Dedifferentiated amniotic fluid mesenchymal stem cell (primary cell): Measurements from ENCODE around the gene NBPF11.
"Not testable (repeated sequence)": the region's sequence is repeated elsewhere in the genome, so short reads cannot be mapped to it uniquely, and the experiment has no call there.

ENCODE experiments used
- DNase-seq: peaks from one replicate; pipeline ENCODE4 v3.0.0-alpha.2; 2016; ENCODE audit errors: extremely low spot score

NBPF11 gene

GRCh38 chr1:148151911-148152656 lies at the start of gene NBPF11:
TSS of gene NBPF11 (minus strand) at chr1:148152281. CDS start at chr1:148127003, 25,278 bp downstream.
- DNase-seq = peak; percentile 72

GRCh38 chr1:148197396-148197795 lies 45.3 kb upstream of the NBPF11 start:
- DNase-seq = not testable (repeated sequence)

- DNase-seq = not testable (repeated sequence)
Measured at GRCh38 chr1:148196949-148197348, 44.9 kb upstream of the NBPF11 start.

GRCh38 chr1:148195115-148195514 lies 43.0 kb upstream of the NBPF11 start:
- DNase-seq = not testable (repeated sequence)

GRCh38 chr1:148188768-148189167 lies 36.7 kb upstream of the NBPF11 start:
- DNase-seq = not testable (repeated sequence)

GRCh38 chr1:148178682-148179081 lies 26.6 kb upstream of the NBPF11 start:
- DNase-seq = not testable (repeated sequence)

GRCh38 chr1:148175414-148175813 lies 23.3 kb upstream of the NBPF11 start:
- DNase-seq = not testable (repeated sequence)

- DNase-seq = not testable (repeated sequence)
Measured at GRCh38 chr1:148171995-148172394, 19.9 kb upstream of the NBPF11 start.

- DNase-seq = no peak
Measured at GRCh38 chr1:148166558-148167492, 14.7 kb upstream of the NBPF11 start.

GRCh38 chr1:148162363-148162762 lies 10.3 kb upstream of the NBPF11 start:
- no peak for DNase-seq

- no peak for DNase-seq
Measured at GRCh38 chr1:148161053-148161901, 9.2 kb upstream of the NBPF11 start.

GRCh38 chr1:148160343-148161052 lies 8.4 kb upstream of the NBPF11 start:
- DNase-seq = no peak

- no peak for DNase-seq
Measured at GRCh38 chr1:148160048-148160342, 7.9 kb upstream of the NBPF11 start.

GRCh38 chr1:148158341-148159003 lies 6.4 kb upstream of the NBPF11 start:
- DNase-seq = no peak

GRCh38 chr1:148157803-148158202 lies 5.7 kb upstream of the NBPF11 start:
- DNase-seq = not testable (repeated sequence)

- not testable (repeated sequence) for DNase-seq
Measured at GRCh38 chr1:148155494-148156275, 3.6 kb upstream of the NBPF11 start.

- not testable (repeated sequence) for DNase-seq
Measured at GRCh38 chr1:148152795-148153194, 714 bp upstream of the NBPF11 start.

- DNase-seq = not testable (repeated sequence)
Measured at GRCh38 chr1:148151371-148151819, 686 bp downstream of the NBPF11 start.

GRCh38 chr1:148150945-148151344 lies 1.1 kb downstream of the NBPF11 start:
- DNase-seq = not testable (repeated sequence)

- not testable (repeated sequence) for DNase-seq
Measured at GRCh38 chr1:148150014-148150413, 2.1 kb downstream of the NBPF11 start.
